IMR-90 (cell line): ENCODE results near the gene MMGT1. TPM values are rescaled to one million over a fixed set of nuclear protein-coding genes. Genes with fewer than 3 reads are reported as not detected.

Source experiments
- ATAC-seq: fragments of 200-7000 bp; cut with Tn5 transposase; 2 replicates; pipeline ENCODE4 v1.9.1; 2020; ENCODE audit warnings: low read depth, mild to moderate bottlenecking, moderate library complexity
- BruUV-seq: library from RNA; stranded (reverse); fragments of 400-500 nt; replicated peaks from 2 replicates; lab custom pipeline; 2021; lab: Mats Ljungman, UMichigan
- CTCF ChIA-PET: fragments of 300-600 bp; formaldehyde crosslinking; extraction: SDS; loops from one replicate; lab custom pipeline; 2021; ENCODE audit warnings: antibody characterized with exemption; lab: Yijun Ruan, JAX
- POLR2A ChIA-PET: fragments of 300-600 bp; sonication (Branson Sonifier 250); formaldehyde crosslinking; loops from one replicate; lab custom pipeline; 2022; ENCODE audit warnings: antibody characterized with exemption; ENCODE audit not compliant: unreplicated experiment; lab: Charles Lee
- DNase-seq: peaks from one replicate; pipeline ENCODE4 v3.0.0; 2013
- H2AFZ ChIP-seq: replicated peaks from 2 replicates; pipeline ENCODE3; 2013; ENCODE audit warnings: low read length, mild to moderate bottlenecking; ENCODE audit not compliant: poor library complexity
- H2AK5ac ChIP-seq: 2 replicates; pipeline ENCODE4 v1.6.1; 2013; ENCODE audit warnings: low read depth, low read length, inconsistent platforms
- H2AK9ac ChIP-seq: replicated peaks from 2 replicates; pipeline ENCODE3; 2013; ENCODE audit warnings: mild to moderate bottlenecking, low read depth, low read length, moderate library complexity; ENCODE audit not compliant: poor library complexity
- H2BK120ac ChIP-seq: 2 replicates; pipeline ENCODE4 v1.6.1; 2013; ENCODE audit warnings: low read depth, low read length, inconsistent platforms
- H2BK15ac ChIP-seq: 3 replicates; pipeline ENCODE4 v1.6.1; 2013; ENCODE audit warnings: low read depth, low read length, inconsistent platforms
- H2BK20ac ChIP-seq: 2 replicates; pipeline ENCODE4 v1.6.1; 2013; ENCODE audit warnings: low read depth, mild to moderate bottlenecking, inconsistent platforms, low read length, moderate library complexity
- H2BK5ac ChIP-seq: 2 replicates; pipeline ENCODE4 v1.6.1; 2013; ENCODE audit warnings: mild to moderate bottlenecking, low read depth, low read length, inconsistent platforms; ENCODE audit not compliant: poor library complexity, severe bottlenecking
- H3K14ac ChIP-seq: replicated peaks from 2 replicates; pipeline ENCODE4 v1.6.1; 2013; ENCODE audit warnings: low read depth, low read length, inconsistent platforms
- H3K18ac ChIP-seq: 2 replicates; pipeline ENCODE4 v1.6.1; 2013; ENCODE audit warnings: low read depth, low read length, control low read depth
- H3K23ac ChIP-seq: 2 replicates; pipeline ENCODE4 v1.6.1; 2013; ENCODE audit warnings: low read depth, low read length, inconsistent platforms
- H3K27ac ChIP-seq: 2 replicates; pipeline ENCODE4 v1.5.1; 2013; ENCODE audit warnings: mild to moderate bottlenecking, control low read depth, low read length; ENCODE audit not compliant: insufficient read depth
- H3K27me3 ChIP-seq: 2 replicates; pipeline ENCODE4 v1.6.1; 2013; ENCODE audit warnings: low read length; ENCODE audit not compliant: control insufficient read depth, insufficient read depth
- H3K36me3 ChIP-seq: 2 replicates; pipeline ENCODE4 v1.6.1; 2013; ENCODE audit warnings: low read length, mixed read lengths; ENCODE audit not compliant: control insufficient read depth, insufficient read depth
- H3K4ac ChIP-seq: 2 replicates; pipeline ENCODE4 v1.6.1; 2013; ENCODE audit warnings: low read depth, low read length, inconsistent platforms
- H3K4me1 ChIP-seq: 2 replicates; pipeline ENCODE4 v1.6.1; 2013; ENCODE audit warnings: low read length, mixed read lengths; ENCODE audit not compliant: control insufficient read depth, insufficient read depth
- H3K4me2 ChIP-seq: 2 replicates; pipeline ENCODE4 v1.6.1; 2013; ENCODE audit warnings: low read depth, mild to moderate bottlenecking, control low read depth, low read length, moderate library complexity
- H3K4me3 ChIP-seq: 2 replicates; pipeline ENCODE4 v1.5.1; 2013; ENCODE audit warnings: low read depth, mild to moderate bottlenecking, control low read depth, low read length, moderate library complexity; ENCODE audit not compliant: insufficient read depth
- H3K56ac ChIP-seq: 2 replicates; pipeline ENCODE4 v1.6.1; 2013; ENCODE audit warnings: low read length, inconsistent platforms; ENCODE audit not compliant: insufficient read depth; ENCODE audit errors: extremely low read depth
- H3K79me1 ChIP-seq, 2 experiments: 2 replicates each; pipeline ENCODE4 v1.6.1; 2013; ENCODE audit warnings: low read length in 2 of 2, inconsistent platforms in 1 of 2, low read depth in 1 of 2
- H3K9ac ChIP-seq: 2 replicates; pipeline ENCODE4 v1.6.1; 2013; ENCODE audit warnings: low read depth, low read length, control low read depth
- H3K9me1 ChIP-seq: 2 replicates; pipeline ENCODE4 v1.6.1; 2013; ENCODE audit warnings: low read length, inconsistent platforms; ENCODE audit not compliant: insufficient read depth
- H3K9me3 ChIP-seq: 2 replicates; pipeline ENCODE4 v1.6.1; 2013; ENCODE audit warnings: low read length; ENCODE audit not compliant: control insufficient read depth, insufficient read depth
- H4K20me1 ChIP-seq: 2 replicates; pipeline ENCODE4 v1.6.1; 2013; ENCODE audit warnings: low read length, inconsistent platforms; ENCODE audit not compliant: insufficient read depth
- H4K5ac ChIP-seq: 2 replicates; pipeline ENCODE4 v1.6.1; 2013; ENCODE audit warnings: mild to moderate bottlenecking, low read depth, low read length, control low read depth
- H4K8ac ChIP-seq, 2 experiments: 2 replicates each; pipeline ENCODE4 v1.6.1; 2013; ENCODE audit warnings: low read depth in 2 of 2, low read length in 2 of 2, control low read depth in 1 of 2, inconsistent platforms in 1 of 2
- H4K91ac ChIP-seq: 2 replicates; pipeline ENCODE4 v1.6.1; 2013; ENCODE audit warnings: low read depth, low read length, inconsistent platforms; ENCODE audit not compliant: insufficient read depth
- NFE2L2 ChIP-seq: fragments of 150-350 bp; IDR thresholded peaks from 2 replicates; pipeline ENCODE4 v1.6.1; 2016; ENCODE audit warnings: low read depth, mild to moderate bottlenecking, low read length
- POLR2A ChIP-seq: IDR thresholded peaks from 2 replicates; pipeline ENCODE4 v1.6.1; 2012; ENCODE audit warnings: mild to moderate bottlenecking, low read depth, low read length
- WGBS, 2 experiments: methylation state at CpG; one replicate each; pipeline versions ENCODE4 v1.1.5 to v1.1.7; 2013; ENCODE audit warnings: missing lambda C conversion rate in 2 of 2; ENCODE audit not compliant: insufficient read length in 1 of 2; ENCODE audit errors: extremely low coverage in 2 of 2; 5-methylcytosine and 5-hydroxymethylcytosine counted together
- dilution Hi-C: fragments of 300-500 bp; cut with HindIII; formaldehyde crosslinking; loops from one replicate; pipeline ENCODE4 v1.14.3; 2018; ENCODE audit warnings: low sequenced_read_pairs; ENCODE audit not compliant: unreplicated experiment
- in situ Hi-C: fragments of 300-500 bp; cut with MboI; formaldehyde crosslinking; loops from 3 replicates; pipeline ENCODE4 v1.14.3; 2019; ENCODE audit warnings: low sequenced_read_pairs, inconsistent platforms, mixed read lengths
- intact Hi-C: fragments of 100-400 bp; cut with micrococcal nuclease; formaldehyde crosslinking; loops from 2 replicates; pipeline ENCODE4 v1.10.0; 2022
- polyA plus RNA-seq, 3 experiments: library from polyadenylated mRNA; depleted of rRNA; stranded (reverse); fragments of >200 nt; gene quantifications; 2 replicates each; pipeline ENCODE4 v1.2.3, GENCODE V29; 2012; ENCODE audit warnings: low replicate concordance in 1 of 3
- total RNA-seq: library from RNA; depleted of rRNA; stranded (reverse); fragments of >200 nt; gene quantifications from 2 replicates; pipeline ENCODE4 v1.2.3, GENCODE V29; 2012

Gene MMGT1
- total and polyA plus RNA-seq, 2 of the 4 experiments (the other 2 are of a cell fraction): 7.5 to 8.1 TPM

- H3K14ac ChIP-seq: no peak overlapping the region
- H3K36me3 ChIP-seq: peaks cover 1% of the 10 kb centered on the region; the same call in 1 of the 2 replicates
- H4K5ac ChIP-seq: no peak overlapping the region
- no TSS peak for BruUV-seq
- H3K79me1 ChIP-seq: no peaks in the 10 kb centered on the region
- H3K4ac ChIP-seq: no peak overlapping the region
- no peak overlapping the region for H2BK15ac ChIP-seq
- DNase-seq: no peak
- in situ Hi-C loops: no loop called here
- TF ChIP-seq NFE2L2 (no peak), POLR2A (no peak)
- no peak overlapping the region for H3K56ac ChIP-seq
- peaks cover 1% of the 10 kb centered on the region; the same call in 1 of the 2 replicates for H3K27me3 ChIP-seq
- dilution Hi-C loops: no loop called here
- no peaks in the 10 kb centered on the region for H3K9me1 ChIP-seq
- intact Hi-C loops: loop anchor here (10.0 kb wide), 1 partner anchor 1174 kb away; no protein-coding TSS in a partner anchor
- H2BK5ac ChIP-seq: no peak overlapping the region
- no peak overlapping the region for H2BK20ac ChIP-seq
- no peak overlapping the region for H3K23ac ChIP-seq
- no CpG with 5 or more reads among the region's 1 CpG for WGBS, 2 experiments
- no peaks in the 10 kb centered on the region for H4K20me1 ChIP-seq
- no peak overlapping the region for H3K4me3 ChIP-seq
- H3K4me1 ChIP-seq: no peaks in the 10 kb centered on the region
- ATAC-seq: no peak
- no peak overlapping the region for H3K18ac ChIP-seq
- no peak overlapping the region for H3K4me2 ChIP-seq
- H4K91ac ChIP-seq: no peak overlapping the region
- H3K27ac ChIP-seq: no peak overlapping the region
- H2BK120ac ChIP-seq: no peak overlapping the region
- CTCF ChIA-PET: interaction anchor here (1.0 kb wide), 1 partner anchor 12 kb away, joined by 4 read pairs; no protein-coding TSS in a partner anchor
- H3K9me3 ChIP-seq: no peaks in the 10 kb centered on the region
- no peak overlapping the region for H2AK5ac ChIP-seq
- H4K8ac ChIP-seq: no peak overlapping the region
- H2AK9ac ChIP-seq: no peak overlapping the region
- POLR2A ChIA-PET: no interaction called here
- H2AFZ ChIP-seq: no peak overlapping the region
- no peak overlapping the region for H3K9ac ChIP-seq
Observed at GRCh38 chrX:136021160-136021559, 47.4 kb upstream of the MMGT1 start.
